Glutamatergic neuron (in vitro differentiated cells): ENCODE results near the gene GALNT2. TPM values are rescaled to one million over a fixed set of nuclear protein-coding genes. Genes with fewer than 3 reads are reported as not detected.

Source experiments
- DNase-seq: peaks from one replicate; pipeline ENCODE4 v3.0.0; 2022
- H3K27ac Mint-ChIP-seq: one replicate; pipeline ENCODE4 v1.8.0; 2020; ENCODE audit warnings: mild to moderate bottlenecking, mixed read lengths, inconsistent platforms; ENCODE audit not compliant: unreplicated experiment
- H3K27me3 Mint-ChIP-seq: one replicate; pipeline ENCODE4 v1.8.0; 2020; ENCODE audit warnings: mild to moderate bottlenecking, moderate library complexity, mixed read lengths, inconsistent platforms; ENCODE audit not compliant: unreplicated experiment
- H3K36me3 Mint-ChIP-seq: one replicate; pipeline ENCODE4 v1.8.0; 2020; ENCODE audit warnings: mild to moderate bottlenecking, mixed read lengths, inconsistent platforms; ENCODE audit not compliant: unreplicated experiment
- H3K4me1 Mint-ChIP-seq: one replicate; pipeline ENCODE4 v1.8.0; 2020; ENCODE audit warnings: mild to moderate bottlenecking, low read depth, mixed read lengths, inconsistent platforms; ENCODE audit not compliant: unreplicated experiment
- H3K4me3 Mint-ChIP-seq: one replicate; pipeline ENCODE4 v1.8.0; 2020; ENCODE audit warnings: mild to moderate bottlenecking, mixed read lengths, inconsistent platforms; ENCODE audit not compliant: unreplicated experiment
- H3K9me3 Mint-ChIP-seq: one replicate; pipeline ENCODE4 v1.8.0; 2020; ENCODE audit warnings: mild to moderate bottlenecking, moderate library complexity, mixed read lengths, inconsistent platforms; ENCODE audit not compliant: unreplicated experiment
- CTCF ChIP-seq: fragments of 200-600 bp; sonication (generic); IDR thresholded peaks from one replicate; pipeline ENCODE4 v1.5.0; 2021; ENCODE audit not compliant: partially characterized antibody, unreplicated experiment
- total RNA-seq: library from RNA; stranded (reverse); fragmentation: NEBNext Ultra II Directional; extraction: Animal tissue kit (Norgen Biotek cat#: 25700); gene quantifications from one replicate; pipeline ENCODE4 v1.2.1, GENCODE V29; 2021; ENCODE audit not compliant: unreplicated experiment

GALNT2 gene
- total RNA-seq, 1 donor from 2014 or later, result 35.2 TPM

DNA sequence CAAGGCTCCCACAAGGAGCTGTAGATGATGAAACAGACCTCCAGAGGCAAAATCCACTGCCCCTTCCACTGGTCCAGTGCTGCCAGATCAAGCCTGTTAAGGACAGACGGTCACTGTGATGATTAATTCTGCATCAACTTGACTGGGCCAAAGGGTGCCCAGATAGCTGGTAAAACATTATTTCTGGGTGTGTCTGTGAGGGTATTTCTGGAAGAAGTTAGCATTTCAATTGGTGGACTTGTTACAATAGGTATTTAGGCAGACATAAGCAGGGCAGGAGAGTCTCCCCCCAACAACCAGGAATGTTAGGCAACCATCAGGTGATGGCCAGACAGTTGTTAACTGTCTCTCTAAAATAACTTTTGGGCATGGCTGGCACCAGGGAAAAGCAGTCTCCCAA lies 40.9 kb upstream of the GALNT2 start:
- Mint-ChIP-seq H3K4me3 (no peak overlapping the region), H3K27me3 (peaks cover 3% of the 10 kb centered on the region), H3K9me3 (peaks cover 4% of the 10 kb centered on the region), H3K36me3 (peaks cover 6% of the 10 kb centered on the region), H3K4me1 (peaks cover 8% of the 10 kb centered on the region), H3K27ac (no peak overlapping the region)
- TF ChIP-seq CTCF, result no peak
- DNase-seq, result no peak

GRCh38 chr1:230026572-230026971 lies 40.5 kb upstream of the GALNT2 start:
- Mint-ChIP-seq H3K4me1 (peaks cover 8% of the 10 kb centered on the region), H3K4me3 (no peak overlapping the region)
- no peak for TF ChIP-seq CTCF

GRCh38 chr1:230028602-230029223 lies 38.3 kb upstream of the GALNT2 start:
- no peak for DNase-seq
- no peaks in the 10 kb centered on the region for H3K4me1 Mint-ChIP-seq
- H3K27me3 Mint-ChIP-seq, result no peaks in the 10 kb centered on the region
- peaks cover 6% of the 10 kb centered on the region for H3K36me3 Mint-ChIP-seq
- no peak for TF ChIP-seq CTCF
- no peaks in the 10 kb centered on the region for H3K9me3 Mint-ChIP-seq
- H3K4me3 Mint-ChIP-seq, result no peak overlapping the region
- H3K27ac Mint-ChIP-seq, result no peak overlapping the region

More at GRCh38 chr1:230026572-230026971, 40.5 kb upstream of the GALNT2 start:
- no peak overlapping the region for H3K27ac Mint-ChIP-seq
- no peak for DNase-seq
- peaks cover 6% of the 10 kb centered on the region for H3K36me3 Mint-ChIP-seq
- peaks cover 4% of the 10 kb centered on the region for H3K9me3 Mint-ChIP-seq
- H3K27me3 Mint-ChIP-seq, result peaks cover 3% of the 10 kb centered on the region

DNA sequence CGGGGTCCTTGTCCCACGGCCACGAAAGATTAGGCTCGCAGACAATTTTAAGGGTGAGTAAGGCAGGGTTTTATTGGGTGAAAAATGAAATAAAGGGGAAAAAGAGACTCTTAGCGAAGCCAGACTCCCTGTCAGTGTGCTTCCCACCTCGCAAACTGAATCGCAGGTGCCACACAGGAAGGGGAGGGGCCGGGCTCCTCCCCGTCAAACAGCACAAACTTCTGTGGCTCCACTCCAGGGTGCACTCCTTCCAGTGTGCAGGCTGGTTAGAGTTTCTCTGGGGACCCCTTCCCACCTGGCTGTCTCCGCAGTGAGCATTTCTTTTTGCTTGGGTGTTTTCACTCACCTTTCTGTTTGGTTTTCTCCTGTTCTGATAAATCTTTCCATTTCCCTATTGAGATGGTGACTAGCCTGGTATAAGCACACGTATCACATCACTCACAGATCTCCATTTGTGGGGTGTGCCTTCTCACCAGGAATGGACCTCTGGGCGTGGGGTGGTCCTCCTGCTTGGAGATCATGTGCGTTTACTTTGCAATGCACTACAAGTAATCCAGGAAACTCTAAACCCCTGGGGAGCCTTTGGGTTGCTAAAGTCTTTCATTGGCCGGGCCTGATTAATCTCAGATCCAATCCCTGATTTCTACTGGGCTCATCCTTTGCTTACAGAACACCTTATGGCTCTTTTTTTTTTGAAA lies 37.6 kb upstream of the GALNT2 start:
- Mint-ChIP-seq H3K36me3 (peaks cover 6% of the 10 kb centered on the region), H3K27me3 (no peaks in the 10 kb centered on the region), H3K9me3 (no peaks in the 10 kb centered on the region), H3K4me3 (no peak overlapping the region), H3K27ac (no peak overlapping the region), H3K4me1 (no peaks in the 10 kb centered on the region)
- no peak for TF ChIP-seq CTCF
- DNase-seq, result no peak
